Smooth muscle cell (in vitro differentiated cells): Measurements from ENCODE around the gene MGME1. TPM values are rescaled to one million over a fixed set of nuclear protein-coding genes. Genes with fewer than 3 reads are reported as not detected.

Source experiments
- DNase-seq: peaks from one replicate; lab custom pipeline; 2025; ENCODE audit not compliant: unreplicated experiment; lab: John Stamatoyannopoulos, UW
- H2AFZ ChIP-seq: fragments of 200-600 bp; sonication (generic); 2 replicates; pipeline ENCODE4 v1.6.0; 2016; ENCODE audit warnings: antibody characterized with exemption, low read depth, mild to moderate bottlenecking
- H3F3A ChIP-seq: fragments of 200-600 bp; sonication (generic); 2 replicates; pipeline ENCODE4 v1.6.0; 2017; ENCODE audit warnings: antibody characterized with exemption, low read depth
- H3K27ac ChIP-seq: fragments of 200-600 bp; sonication (generic); 2 replicates; pipeline ENCODE4 v1.5.1; 2016; ENCODE audit warnings: low read depth, mild to moderate bottlenecking
- H3K27me3 ChIP-seq: fragments of 200-600 bp; sonication (generic); 2 replicates; pipeline ENCODE4 v1.6.1; 2016; ENCODE audit warnings: low read depth, mild to moderate bottlenecking
- H3K36me3 ChIP-seq: fragments of 200-600 bp; sonication (generic); 2 replicates; pipeline ENCODE4 v1.5.1; 2016; ENCODE audit warnings: low read depth
- H3K4me1 ChIP-seq: fragments of 200-600 bp; sonication (generic); 2 replicates; pipeline ENCODE4 v1.5.1; 2016; ENCODE audit warnings: low read depth
- H3K4me2 ChIP-seq: fragments of 200-600 bp; sonication (generic); 2 replicates; pipeline ENCODE4 v1.6.0; 2016; ENCODE audit warnings: mild to moderate bottlenecking
- H3K4me3 ChIP-seq: fragments of 200-600 bp; sonication (generic); 2 replicates; pipeline ENCODE4 v1.5.1; 2016; ENCODE audit warnings: mild to moderate bottlenecking
- H3K79me2 ChIP-seq: fragments of 200-600 bp; sonication (generic); 2 replicates; pipeline ENCODE4 v1.6.0; 2016; ENCODE audit warnings: low read depth, mild to moderate bottlenecking
- H3K9ac ChIP-seq: fragments of 200-600 bp; sonication (generic); 2 replicates; pipeline ENCODE4 v1.6.0; 2016; ENCODE audit warnings: low read depth
- H3K9me3 ChIP-seq: fragments of 200-600 bp; sonication (generic); replicated peaks from 2 replicates; pipeline ENCODE4 v1.5.1; 2016; ENCODE audit warnings: low read depth
- H4K20me1 ChIP-seq: fragments of 200-600 bp; sonication (generic); 2 replicates; pipeline ENCODE4 v1.6.0; 2016; ENCODE audit warnings: low read depth
- CTCF ChIP-seq: fragments of 200-600 bp; sonication (generic); IDR thresholded peaks from 2 replicates; pipeline ENCODE4 v1.5.1; 2017; ENCODE audit warnings: borderline replicate concordance, mild to moderate bottlenecking, antibody characterized with exemption; ENCODE audit not compliant: insufficient read depth, poor library complexity, severe bottlenecking
- WGBS: methylation state at CpG from one replicate; pipeline ENCODE4 v1.1.7; 2016; ENCODE audit warnings: low lambda C conversion rate; 5-methylcytosine and 5-hydroxymethylcytosine counted together
- polyA plus RNA-seq: library from polyadenylated mRNA; unstranded; fragments of >200 nt; fragmentation: Nextera tagmentation; extraction: Ambion mirVana; gene quantifications from 2 replicates; pipeline ENCODE4 v1.2.1, GENCODE V29; 2016
- total RNA-seq: library from RNA; depleted of rRNA; stranded (reverse); fragments of >200 nt; gene quantifications from 2 replicates; pipeline ENCODE4 v1.2.3, GENCODE V29; 2014

Gene MGME1, protein sequence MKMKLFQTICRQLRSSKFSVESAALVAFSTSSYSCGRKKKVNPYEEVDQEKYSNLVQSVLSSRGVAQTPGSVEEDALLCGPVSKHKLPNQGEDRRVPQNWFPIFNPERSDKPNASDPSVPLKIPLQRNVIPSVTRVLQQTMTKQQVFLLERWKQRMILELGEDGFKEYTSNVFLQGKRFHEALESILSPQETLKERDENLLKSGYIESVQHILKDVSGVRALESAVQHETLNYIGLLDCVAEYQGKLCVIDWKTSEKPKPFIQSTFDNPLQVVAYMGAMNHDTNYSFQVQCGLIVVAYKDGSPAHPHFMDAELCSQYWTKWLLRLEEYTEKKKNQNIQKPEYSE
- total RNA-seq (16.0 and 18.3 TPM in 2 replicates), polyA plus RNA-seq (15.7 and 20.6 TPM in 2 replicates)

- H3F3A ChIP-seq: peaks cover 7% of the 10 kb centered on the region
- no peaks in the 10 kb centered on the region for H3K27me3 ChIP-seq
- H4K20me1 ChIP-seq: peaks cover 45% of the 10 kb centered on the region
- peak within 1 kb of the TSS; percentile 99 for H3K27ac ChIP-seq
- peak within 1 kb of the TSS; percentile 98 for H3K9ac ChIP-seq
- peak within 1 kb of the TSS; percentile 88 for H2AFZ ChIP-seq
- no peaks in the 10 kb centered on the region for H3K9me3 ChIP-seq
- H3K4me2 ChIP-seq: peak within 1 kb of the TSS; percentile 97
- peaks cover 65% of the 10 kb centered on the region for H3K4me1 ChIP-seq
- H3K36me3 ChIP-seq: no peaks in the 10 kb centered on the region
- H3K4me3 ChIP-seq: peak within 1 kb of the TSS; percentile 75
- TF ChIP-seq CTCF: no peak
- peak; percentile 97 for DNase-seq
- peaks cover 84% of the 10 kb centered on the region for H3K79me2 ChIP-seq
- under 1% methylated on average over 82 of the region's 96 CpGs for WGBS
Observed at GRCh38 chr20:17968366-17969277, at the start of gene MGME1, which contains the start of gene SNX5. Gene MGME1 (plus strand): TSS chr20:17969018. CDS start chr20:17969860, 842 bp downstream. Gene SNX5 (minus strand): TSS chr20:17968794. CDS start chr20:17968425, 369 bp downstream.

DNA sequence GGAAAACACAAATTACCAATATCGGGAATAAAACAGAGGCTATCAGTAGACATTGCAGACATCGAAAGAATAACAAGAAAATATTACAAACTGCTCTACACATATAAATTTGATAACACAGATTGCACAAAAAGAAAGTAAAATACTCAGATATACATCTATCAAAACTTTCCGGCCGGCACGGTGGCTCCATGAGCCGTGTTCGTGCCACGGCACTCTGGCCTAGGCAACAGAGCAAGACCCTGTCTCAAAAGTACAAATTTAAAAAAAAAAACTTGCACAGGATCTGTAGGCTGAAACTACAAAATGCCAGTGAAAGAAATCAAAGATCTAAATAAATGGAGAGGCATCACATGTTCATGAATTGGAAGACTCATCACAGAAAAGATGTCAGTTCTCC is 49.7 kb upstream of the MGME1 start:
- Histone ChIP-seq H3K27me3 (no peaks in the 10 kb centered on the region), H4K20me1 (no peaks in the 10 kb centered on the region), H3K27ac (no peak overlapping the region), H3K9ac (no peak overlapping the region), H3F3A (peaks cover 3% of the 10 kb centered on the region), H3K9me3 (no peaks in the 10 kb centered on the region), H2AFZ (no peak overlapping the region), H3K79me2 (no peaks in the 10 kb centered on the region), H3K4me2 (no peak overlapping the region), H3K36me3 (no peaks in the 10 kb centered on the region), H3K4me1 (no peaks in the 10 kb centered on the region), H3K4me3 (no peak overlapping the region)
- no peak for DNase-seq
- 97% methylated on average over 8 of the region's 8 CpGs for WGBS
- no peak for TF ChIP-seq CTCF

DNA sequence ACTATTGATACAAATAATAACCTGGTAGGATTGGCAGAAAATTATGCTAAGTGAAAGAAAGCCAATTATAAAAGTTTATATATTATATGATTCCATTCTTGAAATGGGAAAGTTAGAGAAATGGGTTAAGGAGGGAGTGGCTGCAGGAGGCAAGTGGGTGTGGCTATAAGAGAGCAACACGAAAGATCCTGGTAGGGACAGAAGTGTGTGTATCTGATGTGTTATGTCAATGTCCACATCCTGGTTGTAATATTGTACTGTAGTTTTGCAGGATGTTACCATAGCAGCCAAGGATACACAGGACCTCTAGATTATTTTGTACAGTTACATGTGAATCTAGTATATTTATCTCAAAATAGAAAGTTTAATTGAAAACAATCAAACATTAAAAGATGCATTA is 47.0 kb upstream of the MGME1 start:
- H3K79me2 ChIP-seq: no peaks in the 10 kb centered on the region
- TF ChIP-seq CTCF: no peak
- H3K4me3 ChIP-seq: no peak overlapping the region
- H3K4me2 ChIP-seq: no peak overlapping the region
- DNase-seq: no peak
- no peak overlapping the region for H3K27ac ChIP-seq
- H3K9ac ChIP-seq: no peak overlapping the region
- no peaks in the 10 kb centered on the region for H3K4me1 ChIP-seq
- no peak overlapping the region for H2AFZ ChIP-seq
- H3K9me3 ChIP-seq: no peaks in the 10 kb centered on the region
- no peaks in the 10 kb centered on the region for H3K27me3 ChIP-seq
- 46% methylated on average over 1 of the region's 1 CpG for WGBS
- H4K20me1 ChIP-seq: no peaks in the 10 kb centered on the region
- H3K36me3 ChIP-seq: no peaks in the 10 kb centered on the region
- no peaks in the 10 kb centered on the region for H3F3A ChIP-seq
